ENCODE measurements around the gene PLCD1.

The PLCD1 gene

GRCh38 chr3:37964146-37964545 lies 65.3 kb downstream of the PLCD1 start:
- no peak for DNase-seq (ENCODE audit: low read depth)

GRCh38 chr3:37963635-37964034 lies 65.8 kb downstream of the PLCD1 start:
- DNase-seq (ENCODE audit: low read depth), result no peak

GRCh38 chr3:37963016-37963415 lies 66.4 kb downstream of the PLCD1 start:
- no peak for DNase-seq (ENCODE audit: low read depth)

- no peak for DNase-seq (ENCODE audit: low read depth)
Observed at GRCh38 chr3:37961622-37962431, 67.6 kb downstream of the PLCD1 start.

- no peak for DNase-seq (ENCODE audit: low read depth)
Observed at GRCh38 chr3:37957539-37957936, 71.9 kb downstream of the PLCD1 start.
